ENCODE data around the gene LRRC2.

GRCh38 chr3:46520531-46520930 lies 45.6 kb downstream of the LRRC2 start:
- TF ChIP-seq CTCF (IDR thresholded peaks at IDR 0.05): no peak
- no peak for TF ChIP-seq POLR2A (IDR thresholded peaks at IDR 0.05)
